Fibroblast of pulmonary artery (primary cell): Measurements from ENCODE around the gene PTPRN2.

Experiments used
- DNase-seq: peaks from one replicate; pipeline ENCODE4 v3.0.0-alpha.2; 2010; ENCODE audit warnings: low read depth
- H3K4me3 ChIP-seq: replicated peaks from 2 replicates; pipeline ENCODE4 v1.5.1; 2011; ENCODE audit warnings: low read depth, mild to moderate bottlenecking, control low read depth, low read length, moderate library complexity
- CTCF ChIP-seq: IDR thresholded peaks from 2 replicates; pipeline ENCODE4 v1.5.1; 2011; ENCODE audit warnings: mild to moderate bottlenecking, control low read depth, low read length, inconsistent platforms; ENCODE audit errors: missing control alignments

The PTPRN2 gene

GRCh38 chr7:157574120-157574825 lies 1013.4 kb downstream of the PTPRN2 start:
- H3K4me3 ChIP-seq = no peak overlapping the region
- no peak for TF ChIP-seq CTCF
- no peak for DNase-seq

- H3K4me3 ChIP-seq = no peak overlapping the region
- no peak for DNase-seq
- no peak for TF ChIP-seq CTCF
Measured at GRCh38 chr7:157573244-157573643, 1014.4 kb downstream of the PTPRN2 start.

GRCh38 chr7:157572622-157573021 lies 1015.0 kb downstream of the PTPRN2 start:
- no peak for DNase-seq
- no peak for TF ChIP-seq CTCF
- no peak overlapping the region for H3K4me3 ChIP-seq

- DNase-seq = no peak
- no peak overlapping the region for H3K4me3 ChIP-seq
- TF ChIP-seq CTCF = no peak
Measured at GRCh38 chr7:157570531-157571200, 1017.0 kb downstream of the PTPRN2 start.

- no peak overlapping the region for H3K4me3 ChIP-seq
- DNase-seq = no peak
- TF ChIP-seq CTCF = no peak
Measured at GRCh38 chr7:157569967-157570366, 1017.7 kb downstream of the PTPRN2 start.

- TF ChIP-seq CTCF = no peak
- peak; percentile 39 for DNase-seq
- peak overlapping the region; percentile 59 for H3K4me3 ChIP-seq
Measured at GRCh38 chr7:157568770-157569584, 1018.6 kb downstream of the PTPRN2 start.
